ENCODE data around the gene NLGN1. TPM values are rescaled to one million over a fixed set of nuclear protein-coding genes. Genes with fewer than 3 reads are reported as not detected.

Gene NLGN1
- total RNA-seq, 1 experiment from 2014 or later = not detected

GRCh38 chr3:173993299-173993698 is 595.8 kb downstream of the NLGN1 start:
- no peaks in the 10 kb centered on the region for H3K79me2 ChIP-seq (ENCODE audit: insufficient read depth, low read length)
- H3K9me3 ChIP-seq (ENCODE audit: control insufficient read depth in 1 of 2, insufficient read depth in 1 of 2, low read depth in 1 of 2, low read length in 2 of 2) = no peaks in the 10 kb centered on the region
- no peaks in the 10 kb centered on the region for H3K4me1 ChIP-seq (ENCODE audit: control insufficient read depth in 1 of 2, insufficient read depth in 2 of 2, low read length in 2 of 2)
- no peak overlapping the region for H3K4me2 ChIP-seq (ENCODE audit: low read length)
- H3K27me3 ChIP-seq (ENCODE audit: insufficient read depth, low read length) = no peaks in the 10 kb centered on the region
- no peak overlapping the region for H3K4me3 ChIP-seq (replicated peaks in 1 of 2; ENCODE audit: low read depth in 1 of 2, low read length in 2 of 2)
- H3K9ac ChIP-seq (ENCODE audit: low read length) = no peak overlapping the region
- peak overlapping the region; percentile 72 for H2AFZ ChIP-seq (ENCODE audit: low read depth, low read length, poor library complexity, severe bottlenecking)
- intact Hi-C loops (cut with micrococcal nuclease) = loop anchor here (10.0 kb wide), 2 partner anchors 62 to 588 kb away; no protein-coding TSS in a partner anchor
- DNase-seq (ENCODE audit: low read depth, low spot score) = peak; percentile 27
- H4K20me1 ChIP-seq (ENCODE audit: insufficient read depth) = no peaks in the 10 kb centered on the region
- BruUV-seq (replicated peaks) = no TSS peak
- ChIA-PET POLR2A (interaction anchor here (0.6 kb wide), 1 partner anchor 446 kb away, joined by 3 read pairs; no protein-coding TSS in a partner anchor), RAD21 (ENCODE audit: low non-redundant PET in 1 of 2, low total read pairs in 2 of 2, uncharacterized antibody in 2 of 2, unreplicated experiment in 2 of 2) (no interaction called here), CTCF (interaction anchor here (0.9 to 1.2 kb wide), 2 partner anchors 12 to 132 kb away, joined by 3 read pairs; no protein-coding TSS in a partner anchor)
- H3K27ac ChIP-seq (ENCODE audit: low read depth, low read length) = no peak overlapping the region
- TF ChIP-seq EZH2 (IDR thresholded peaks at IDR 0.05) = no peak
- no peak for TF ChIP-seq CEBPB (IDR thresholded peaks at IDR 0.05; ENCODE audit: low read depth)
- no peak for TF ChIP-seq TCF7L2 (IDR thresholded peaks at IDR 0.05; ENCODE audit: borderline replicate concordance, extremely low read depth, insufficient read depth, insufficient read length)
- peak; percentile 18 to 45 (median 43); a peak in 4 of 6 replicates for TF ChIP-seq CTCF (IDR thresholded peaks at IDR 0.05 in 2 of 3, conservative IDR thresholded peaks at IDR 0.05 in 1 of 3; ENCODE audit: borderline replicate concordance in 1 of 3, insufficient read depth in 1 of 3, low read depth in 2 of 3, low read length in 2 of 3)
- no peak for TF ChIP-seq CBX3 (IDR thresholded peaks at IDR 0.05; ENCODE audit: low read depth)
- TF ChIP-seq ATF3 (IDR thresholded peaks at IDR 0.05) = no peak
- no peak for TF ChIP-seq POLR2AphosphoS5 (IDR thresholded peaks at IDR 0.05; ENCODE audit: low read depth, low read length)
- TF ChIP-seq REST (IDR thresholded peaks at IDR 0.05; ENCODE audit: low read depth) = no peak
- TF ChIP-seq ELF1 (IDR thresholded peaks at IDR 0.05; ENCODE audit: borderline replicate concordance, low read depth) = no peak
- TF ChIP-seq SIN3A (IDR thresholded peaks at IDR 0.05; ENCODE audit: low read depth) = no peak
- peak; percentile 53 for TF ChIP-seq RAD21 (IDR thresholded peaks at IDR 0.05; ENCODE audit: low read depth)
- TF ChIP-seq SRF (IDR thresholded peaks at IDR 0.05; ENCODE audit: low read depth) = no peak
- no peak for TF ChIP-seq YY1 (IDR thresholded peaks at IDR 0.05; ENCODE audit: extremely low read depth, insufficient replicate concordance, low read depth, low read length)
- no peak for TF ChIP-seq FOSL1 (IDR thresholded peaks at IDR 0.05; ENCODE audit: low read depth)
- no peak for TF ChIP-seq ZNF274 (IDR thresholded peaks at IDR 0.05; ENCODE audit: low read depth, low read length)
- TF ChIP-seq SP1 (IDR thresholded peaks at IDR 0.05; ENCODE audit: low read depth) = no peak
- no peaks in the 10 kb centered on the region for H3K9me2 ChIP-seq (ENCODE audit: insufficient read depth)
- no peaks in the 10 kb centered on the region for H3K36me3 ChIP-seq (ENCODE audit: control insufficient read depth in 1 of 2, insufficient read depth in 2 of 2, low read length in 2 of 2)
- peak; percentile 78 for ATAC-seq
